Coronary artery (tissue), 2 donors: ENCODE results near the gene GNG2.

Experiments used
- DNase-seq: peaks from one replicate; pipeline ENCODE4 v3.0.0-alpha.2; 2017; ENCODE audit warnings: low spot score
- H3K27ac ChIP-seq, 2 donors: fragments of 200-600 bp; sonication (generic); one replicate each; pipeline ENCODE4 v1.5.1; 2016 to 2019
- H3K4me3 ChIP-seq: fragments of 200-600 bp; sonication (generic); 2 replicates; pipeline ENCODE4 v1.5.1; 2016; ENCODE audit warnings: mild to moderate bottlenecking, moderate library complexity
- CTCF ChIP-seq: fragments of 200-600 bp; sonication (generic); IDR thresholded peaks from one replicate; pipeline ENCODE4 v1.5.1; 2019; ENCODE audit warnings: antibody characterized with exemption

The GNG2 gene

GRCh38 chr14:52006361-52006760 is 145.9 kb downstream of the GNG2 start:
- DNase-seq: no peak
- Histone ChIP-seq H3K4me3 (no peak overlapping the region), H3K27ac (no peak overlapping the region)
- no peak for TF ChIP-seq CTCF

GRCh38 chr14:52007211-52007610 is 146.8 kb downstream of the GNG2 start:
- Histone ChIP-seq H3K27ac (no peak overlapping the region), H3K4me3 (no peak overlapping the region)
- TF ChIP-seq CTCF: no peak
- DNase-seq: no peak

GRCh38 chr14:52007637-52008036 is 147.2 kb downstream of the GNG2 start:
- Histone ChIP-seq H3K4me3 (no peak overlapping the region), H3K27ac (no peak overlapping the region)
- no peak for DNase-seq
- no peak for TF ChIP-seq CTCF

GRCh38 chr14:52008136-52008535 is 147.7 kb downstream of the GNG2 start:
- DNase-seq: no peak
- Histone ChIP-seq H3K27ac (no peak overlapping the region), H3K4me3 (no peak overlapping the region)
- no peak for TF ChIP-seq CTCF

GRCh38 chr14:52010173-52010693 is 149.8 kb downstream of the GNG2 start:
- H3K27ac ChIP-seq: no peak overlapping the region
- no peak for TF ChIP-seq CTCF
- no peak for DNase-seq
- no peak overlapping the region for H3K4me3 ChIP-seq

GRCh38 chr14:52011523-52011922 is 151.1 kb downstream of the GNG2 start:
- Histone ChIP-seq H3K4me3 (no peak overlapping the region), H3K27ac (no peak overlapping the region)
- DNase-seq: no peak
- no peak for TF ChIP-seq CTCF

GRCh38 chr14:52012635-52013034 is 152.2 kb downstream of the GNG2 start:
- no peak for DNase-seq
- Histone ChIP-seq H3K4me3 (no peak overlapping the region), H3K27ac (no peak overlapping the region)
- TF ChIP-seq CTCF: no peak
